Caki2 (cell line): ENCODE measurements around the gene TNRC6C. TPM values are rescaled to one million over a fixed set of nuclear protein-coding genes. Genes with fewer than 3 reads are reported as not detected.
"Not testable (repeated sequence)": the region's sequence is repeated elsewhere in the genome, so short reads cannot be mapped to it uniquely, and the experiment has no call there.

Experiments used
- DNase-seq: peaks from one replicate; pipeline ENCODE4 v3.0.0-alpha.2; 2015; ENCODE audit warnings: low read depth
- in situ Hi-C: cut with HindIII; loops from 2 replicates; pipeline ENCODE4 v1.10.0; 2016; ENCODE audit warnings: low sequenced_read_pairs, low pct_unique_long_range_greater_than_20kb, mixed read lengths
- total RNA-seq: library from RNA; depleted of rRNA; stranded (reverse); fragments of >200 nt; shearing (Covaris generic); gene quantifications from 2 replicates; pipeline ENCODE4 v1.2.3, GENCODE V29; 2014; ENCODE audit warnings: low replicate concordance

Gene TNRC6C
- total RNA-seq, 1 experiment from 2014 or later: 0.91 TPM

DNA sequence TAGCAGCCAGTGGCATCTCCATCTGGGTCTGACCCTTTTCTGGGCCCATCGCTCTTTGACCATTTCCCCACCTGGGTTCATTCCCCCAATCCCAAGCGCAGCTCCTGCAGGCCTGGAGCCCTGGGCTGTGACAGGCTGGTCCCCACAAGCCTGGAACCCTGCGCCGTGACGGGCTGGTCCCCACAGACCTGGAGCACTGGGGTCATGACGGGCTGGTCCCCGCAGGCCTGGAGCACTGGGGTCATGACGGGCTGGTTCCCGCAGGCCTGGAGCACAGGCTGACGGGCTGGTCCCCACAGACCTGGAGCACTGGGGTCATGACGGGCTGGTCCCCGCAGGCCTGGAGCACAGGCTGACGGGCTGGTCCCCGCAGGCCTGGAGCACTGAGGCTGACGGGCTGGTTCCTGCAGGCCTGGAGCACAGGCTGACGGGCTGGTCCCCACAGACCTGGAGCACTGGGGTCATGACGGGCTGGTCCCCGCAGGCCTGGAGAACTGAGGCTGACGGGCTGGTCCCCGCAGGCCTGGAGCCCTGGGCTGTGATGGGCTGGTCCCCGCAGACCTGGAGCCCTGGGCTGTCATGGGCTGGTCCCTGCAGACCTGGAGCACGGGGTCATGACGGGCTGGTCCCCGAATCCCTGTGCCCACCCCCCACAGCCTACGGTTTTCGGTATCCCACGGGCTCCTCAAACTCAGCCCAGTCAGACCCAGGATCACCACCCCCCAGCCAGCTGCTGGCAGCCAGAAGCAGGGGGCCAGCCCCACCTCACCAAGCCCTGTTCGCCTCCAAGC is 153.4 kb downstream of the TNRC6C start:
- DNase-seq: no peak
- in situ Hi-C loops: no loop called here

DNA sequence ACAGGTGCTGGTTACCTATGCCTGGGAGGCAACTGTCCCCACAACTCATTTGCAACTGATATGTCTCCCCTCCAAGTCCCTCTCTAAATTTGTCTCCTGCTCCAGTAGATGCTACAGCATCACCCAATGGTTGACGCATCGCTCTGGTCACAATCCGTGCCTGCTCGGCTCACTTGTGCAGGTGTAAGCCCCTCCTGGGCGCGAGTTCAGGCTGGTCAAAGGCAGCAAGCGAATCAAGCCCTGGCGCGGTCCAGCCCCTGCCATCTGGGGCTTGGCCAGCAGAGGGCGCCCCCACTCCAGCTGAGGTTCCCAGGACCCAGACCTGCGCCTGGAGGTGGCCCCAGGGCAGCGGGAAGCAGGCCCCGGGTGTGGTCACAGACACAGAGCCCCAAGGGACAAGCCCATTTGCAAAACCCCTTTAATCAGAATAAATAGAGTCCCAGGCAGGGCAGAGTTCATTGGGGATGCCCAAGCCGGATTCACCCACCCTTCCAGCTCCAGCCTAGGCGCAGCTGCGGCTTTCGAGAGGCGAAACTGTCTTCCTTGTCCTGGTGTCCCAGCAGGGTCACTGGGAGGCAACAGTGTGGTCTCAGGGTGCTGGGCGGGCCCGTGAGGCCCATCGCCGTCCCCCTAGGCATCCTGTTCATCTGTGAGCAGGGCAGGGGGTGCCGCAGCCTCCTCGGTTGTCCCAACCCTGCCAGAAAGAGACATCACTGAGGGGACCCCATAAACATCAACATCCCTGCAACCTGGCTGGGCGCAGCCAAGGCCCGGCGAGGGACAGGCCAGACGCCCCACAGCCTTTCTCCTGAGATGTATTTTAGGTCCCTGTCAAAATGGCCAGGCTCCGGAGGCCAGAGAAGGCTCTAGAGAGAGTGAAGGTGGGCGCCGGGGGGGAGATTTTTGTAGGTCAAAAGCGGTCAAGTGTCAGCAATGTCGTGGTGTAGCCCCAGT is 154.3 kb downstream of the TNRC6C start:
- in situ Hi-C loops: no loop called here
- DNase-seq: peak; percentile 54

DNA sequence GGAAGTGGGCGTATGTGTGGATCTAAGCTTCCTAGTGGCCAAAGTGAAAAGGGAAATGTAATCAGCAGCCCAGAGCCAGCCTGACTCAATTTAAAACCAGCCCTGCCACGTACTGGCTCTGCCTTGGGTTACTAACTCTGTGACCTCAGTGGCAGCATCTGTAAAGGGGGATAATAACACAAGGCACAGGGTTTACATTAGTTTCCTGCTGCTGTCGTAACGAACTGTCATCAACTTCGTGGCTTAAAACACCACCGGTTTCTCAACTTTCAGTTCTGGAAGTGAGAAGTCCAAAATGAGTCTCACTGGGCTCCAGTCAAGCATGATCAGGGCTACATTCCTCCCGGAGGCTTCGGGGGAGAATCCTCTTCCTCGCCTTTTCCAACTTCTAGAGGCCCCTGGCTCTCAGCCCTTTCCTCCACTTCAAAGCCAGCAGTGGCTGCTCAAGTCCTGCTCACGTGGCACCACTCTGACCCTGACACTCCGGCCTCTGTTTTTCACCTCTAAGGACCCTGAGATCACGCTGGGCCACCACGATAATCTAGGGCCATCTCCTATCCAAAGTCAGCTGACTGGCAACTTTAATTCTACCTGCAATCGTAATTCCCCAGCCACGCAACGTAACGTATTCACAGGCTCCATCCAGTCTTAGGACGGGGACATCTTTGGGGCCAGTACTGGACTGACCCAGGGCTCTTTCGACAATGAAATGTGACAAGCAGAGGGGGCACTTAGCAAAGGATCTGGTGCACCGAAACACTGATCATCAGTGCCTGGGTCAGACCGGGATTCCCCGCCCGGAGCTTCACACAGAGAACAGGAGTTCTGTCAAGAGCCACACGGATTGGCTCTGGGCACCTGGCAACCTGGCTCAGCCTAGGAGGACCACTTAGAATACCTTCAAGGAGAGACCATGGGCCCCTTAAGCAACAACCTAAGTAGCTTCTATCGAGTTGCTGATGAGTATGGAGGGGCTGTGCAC is 155.6 kb downstream of the TNRC6C start:
- no peak for DNase-seq
- in situ Hi-C loops: no loop called here

DNA sequence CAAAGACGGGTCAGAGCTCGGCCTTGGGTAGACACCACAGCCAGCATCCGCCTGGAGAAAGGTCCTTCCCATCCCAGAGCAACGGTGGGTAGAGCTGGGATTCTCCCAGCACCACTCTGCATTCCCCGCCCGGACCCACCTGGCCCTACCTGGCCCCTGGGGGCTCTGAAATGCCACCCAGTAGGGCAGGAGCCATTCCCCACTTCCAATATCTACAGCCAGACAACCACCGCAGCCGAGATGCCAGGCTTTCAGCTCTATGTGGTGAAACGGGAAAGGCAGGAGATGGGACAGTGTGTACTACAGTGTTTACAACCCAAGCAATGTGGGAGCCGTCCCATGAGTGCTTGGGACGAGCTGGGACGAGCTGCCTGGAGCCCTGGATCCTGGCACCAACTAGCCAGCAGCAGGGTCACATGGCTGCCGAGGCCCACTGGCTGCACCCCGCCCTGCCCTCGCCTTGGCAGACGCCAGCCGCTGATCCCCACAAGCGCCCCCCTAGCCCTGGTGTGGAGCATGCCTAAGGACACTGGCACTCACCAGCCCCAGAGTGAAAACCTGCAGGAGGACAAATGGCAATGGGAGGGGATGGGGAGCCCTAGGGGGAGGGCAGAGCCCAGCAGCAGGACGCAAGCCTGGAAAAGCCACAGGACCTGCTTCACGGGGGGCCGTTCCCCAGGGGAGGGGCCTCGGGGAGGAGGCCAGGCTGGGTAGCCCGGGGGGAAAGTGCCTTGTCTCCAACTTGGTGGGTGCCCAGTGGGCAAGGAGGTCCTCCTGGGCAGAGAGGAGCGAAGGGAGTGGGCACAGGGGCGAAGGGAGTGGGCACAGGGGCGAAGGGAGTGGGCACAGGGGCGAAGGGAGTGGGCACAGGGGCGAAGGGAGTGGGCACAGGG is 156.6 kb downstream of the TNRC6C start:
- in situ Hi-C loops: no loop called here
- DNase-seq: no peak

DNA sequence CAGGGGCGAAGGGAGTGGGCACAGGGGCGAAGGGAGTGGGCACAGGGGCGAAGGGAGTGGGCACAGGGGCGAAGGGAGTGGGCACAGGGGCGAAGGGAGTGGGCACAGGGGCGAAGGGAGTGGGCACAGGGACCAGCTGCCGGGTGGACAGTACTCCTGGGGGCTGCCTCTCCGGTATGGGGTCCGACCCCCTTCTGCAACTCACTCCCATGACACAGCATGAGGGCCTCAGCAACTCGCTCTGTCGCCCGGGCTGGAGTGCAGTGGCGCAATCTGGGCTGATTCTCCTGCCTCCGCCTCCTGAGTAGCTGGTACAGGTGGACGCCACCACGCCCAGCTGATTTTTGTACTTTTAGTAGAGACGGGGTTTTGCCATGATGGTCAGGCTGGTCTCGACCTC is 157.3 kb downstream of the TNRC6C start:
- DNase-seq, in situ Hi-C loops: not testable (repeated sequence)

DNA sequence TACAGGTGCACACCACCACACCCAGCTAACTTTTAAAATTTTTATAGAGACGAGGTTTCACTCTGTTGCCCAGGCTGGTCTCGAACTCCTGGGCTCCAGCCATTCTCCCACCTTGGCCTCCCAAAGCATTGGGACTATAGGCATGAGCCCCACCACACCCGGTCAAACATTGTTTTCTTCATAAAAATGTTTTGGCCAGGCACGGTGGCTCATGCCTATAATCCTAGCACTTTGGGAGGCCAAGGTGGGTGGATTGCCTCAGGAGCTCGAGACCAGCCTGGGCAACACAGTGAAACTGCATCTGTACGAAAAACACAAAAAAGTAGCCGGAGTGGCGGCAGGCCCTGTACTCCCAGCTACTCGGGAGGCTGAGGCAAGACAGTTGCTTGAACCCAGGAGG is 157.9 kb downstream of the TNRC6C start:
- no peak for DNase-seq
- in situ Hi-C loops: no loop called here

DNA sequence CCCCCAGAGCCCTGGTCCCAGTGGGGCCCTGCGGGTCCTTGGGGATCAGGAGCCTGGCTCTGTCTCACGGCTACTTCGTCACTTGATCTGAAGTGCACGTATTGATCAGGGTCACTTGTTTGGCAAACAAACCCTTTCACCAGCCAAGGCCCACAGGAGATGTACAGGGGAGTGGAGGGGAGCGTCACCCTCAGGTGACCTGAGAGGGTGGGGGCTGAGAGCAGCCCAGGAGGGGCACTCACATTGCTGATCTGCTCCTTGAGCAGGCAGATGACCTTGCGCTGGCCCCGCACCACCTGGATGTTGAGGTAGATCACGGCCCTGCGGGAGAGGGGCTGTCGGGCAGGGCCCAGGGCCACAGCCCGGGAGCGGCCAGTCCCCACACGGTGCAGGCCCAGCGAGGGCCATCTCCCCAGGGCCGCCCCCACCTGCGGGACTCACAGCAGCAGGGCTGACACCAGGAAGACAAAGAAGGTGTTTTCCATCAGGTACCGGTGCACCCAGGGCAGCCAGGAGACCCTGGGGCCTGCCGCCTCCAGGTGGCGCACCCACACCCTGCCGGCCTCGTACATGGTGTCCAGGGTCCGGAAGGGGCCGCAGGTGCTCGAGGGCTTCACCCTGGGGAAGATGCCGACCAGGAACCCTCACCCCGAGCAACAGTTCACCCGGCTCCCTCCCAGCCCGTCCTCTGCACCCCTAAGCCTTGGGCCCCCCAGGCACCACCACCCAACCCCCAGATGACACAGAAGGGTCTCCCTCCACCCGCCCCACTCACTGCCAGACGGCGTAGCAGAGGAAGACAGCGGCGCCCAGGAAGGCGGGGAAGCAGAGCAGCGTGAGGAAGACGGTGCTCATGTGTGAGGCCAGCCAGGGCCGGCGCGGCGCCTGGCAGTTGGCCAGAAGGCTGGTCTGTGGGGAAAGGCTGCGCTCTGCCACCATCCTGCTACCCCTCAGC is 158.8 kb downstream of the TNRC6C start:
- no peak for DNase-seq
- in situ Hi-C loops: no loop called here

DNA sequence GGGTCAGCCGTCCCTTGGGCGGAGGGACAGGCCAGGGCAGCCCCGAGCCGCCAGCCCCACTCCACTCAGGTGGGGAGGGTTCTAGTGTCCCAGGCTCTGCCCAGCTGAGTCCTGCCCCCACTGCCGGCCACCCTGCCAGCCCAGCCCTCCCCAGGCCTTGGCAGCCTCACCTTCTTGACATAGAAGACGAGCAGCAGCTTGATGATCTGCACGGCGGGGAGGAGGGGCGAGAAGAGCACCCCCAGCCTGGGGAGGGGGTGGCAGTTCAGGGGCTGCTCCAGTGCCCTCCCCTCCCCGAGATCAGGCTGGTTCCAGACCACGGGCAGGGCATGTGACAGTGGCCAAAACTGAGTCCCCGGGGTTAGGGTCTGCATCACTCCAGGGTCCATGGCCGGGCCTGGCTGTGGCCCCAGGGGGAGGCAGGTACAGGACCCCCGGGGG is 160.3 kb downstream of the TNRC6C start:
- no peak for DNase-seq
- in situ Hi-C loops: no loop called here

DNA sequence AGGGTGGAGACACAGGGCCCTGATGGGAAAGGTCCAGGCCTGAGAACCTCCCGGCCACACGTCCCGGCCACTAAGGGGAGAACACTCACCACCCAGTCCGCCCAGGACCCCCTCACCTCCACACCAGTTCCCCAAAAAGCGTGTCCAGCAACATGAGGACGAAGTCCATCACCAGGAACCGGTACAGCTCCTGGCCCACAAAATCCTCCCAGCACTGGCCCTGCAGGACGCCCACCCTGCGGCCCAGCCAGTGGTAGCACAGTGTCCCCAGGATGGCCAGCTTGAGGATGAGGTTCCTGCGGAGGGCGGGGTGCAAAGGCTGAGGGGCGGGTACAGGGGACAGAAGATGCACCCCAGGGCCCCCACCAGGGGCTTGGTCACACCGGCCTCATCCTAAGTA is 162.0 kb downstream of the TNRC6C start:
- in situ Hi-C loops: no loop called here
- DNase-seq: no peak

DNA sequence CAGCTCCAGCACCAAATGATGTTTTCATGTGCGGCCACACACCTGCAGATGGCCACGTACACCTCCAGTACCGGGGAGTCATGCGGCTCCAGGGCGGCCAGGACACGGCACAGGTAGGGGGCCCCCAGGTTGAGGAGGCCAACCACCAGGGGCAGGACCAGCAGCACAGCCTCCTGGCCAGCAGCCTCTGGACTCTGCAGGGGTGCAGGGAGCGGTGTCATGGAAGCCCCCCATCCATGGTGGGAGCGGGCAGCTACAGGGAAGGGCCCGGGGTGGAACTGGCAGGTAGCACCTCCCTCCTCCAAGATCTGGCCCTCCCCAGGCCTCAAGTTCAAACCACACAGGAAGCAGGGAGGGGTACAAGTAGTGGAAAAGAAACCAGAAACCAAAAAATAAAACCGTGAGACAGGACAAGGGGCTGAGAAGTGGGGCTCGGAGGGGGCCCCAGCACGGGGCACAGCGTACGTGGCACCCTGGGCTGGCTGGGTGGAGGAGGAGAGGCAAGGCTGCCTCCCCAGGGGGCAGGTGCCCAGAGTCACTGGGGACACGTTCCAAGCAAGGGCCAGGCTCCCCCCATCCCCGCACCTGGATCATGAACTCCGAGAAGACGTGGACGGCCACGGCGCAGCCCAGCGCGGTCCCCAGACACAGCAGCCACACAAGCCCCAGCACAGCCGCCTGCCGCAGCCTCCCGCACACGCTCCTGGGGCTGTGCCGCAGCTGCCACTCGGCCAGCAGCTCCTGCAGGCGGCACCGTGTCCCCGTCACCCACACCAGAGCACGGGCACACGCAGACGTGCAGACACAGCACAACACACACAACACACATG is 162.7 kb downstream of the TNRC6C start:
- in situ Hi-C loops: no loop called here

DNA sequence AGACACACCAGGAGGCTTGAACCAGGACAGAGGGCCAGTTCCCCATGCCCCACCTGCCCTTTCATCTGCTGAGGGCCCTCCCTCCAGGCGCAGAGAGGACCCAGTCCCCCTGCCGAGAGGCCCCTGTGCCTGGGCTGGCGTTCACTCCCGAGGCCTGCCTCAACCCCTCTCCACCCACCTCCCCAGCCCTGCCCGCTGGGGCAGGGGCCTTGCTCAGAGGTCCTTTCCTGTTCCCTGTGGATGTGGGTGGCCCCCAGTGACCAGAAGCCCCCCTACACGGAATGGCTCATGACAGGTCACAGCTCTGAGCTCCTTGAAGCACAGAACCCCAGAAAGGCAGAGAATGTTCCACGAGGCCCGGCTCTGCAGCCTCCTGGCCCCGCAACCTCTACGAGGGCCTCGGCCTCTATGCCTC is 163.3 kb downstream of the TNRC6C start:
- no peak for DNase-seq
- in situ Hi-C loops: no loop called here

More for the DNA sequence above, 162.7 kb downstream of the TNRC6C start:
- no peak for DNase-seq

DNA sequence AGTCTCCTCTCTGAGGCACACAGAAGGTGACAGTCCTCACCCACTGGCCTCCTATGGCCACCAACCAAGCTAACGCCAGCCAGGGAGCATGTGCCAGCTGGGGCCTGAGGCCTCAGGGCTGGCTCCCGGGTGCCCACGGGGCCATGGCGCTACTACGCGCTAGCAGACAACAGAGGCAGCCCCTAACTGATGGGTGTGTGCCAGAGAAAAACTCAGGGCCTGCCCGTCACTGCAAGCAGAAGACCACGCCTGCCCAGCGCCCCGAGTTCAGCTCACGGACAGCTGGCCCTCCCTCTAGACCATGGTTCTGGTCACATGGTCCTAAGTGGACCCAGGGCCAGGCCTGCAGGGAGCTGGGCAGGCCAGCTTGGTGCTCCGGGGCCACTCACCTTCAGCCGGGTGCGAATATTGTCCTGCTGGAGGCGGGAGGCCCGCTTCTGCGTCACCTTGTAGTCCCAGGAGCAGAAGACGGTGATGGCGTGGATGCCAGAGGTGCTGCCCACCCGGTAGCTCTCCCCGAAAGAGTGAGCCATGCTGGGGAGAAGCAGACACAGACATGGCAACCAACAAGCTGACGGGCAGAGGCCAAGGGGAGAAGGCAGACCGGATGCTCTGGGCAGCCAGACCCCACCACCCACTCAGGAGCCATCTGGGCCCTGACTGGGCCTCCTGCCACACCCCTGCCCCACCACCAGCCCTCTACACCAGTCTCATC is 163.9 kb downstream of the TNRC6C start:
- DNase-seq: no peak
- in situ Hi-C loops: no loop called here

DNA sequence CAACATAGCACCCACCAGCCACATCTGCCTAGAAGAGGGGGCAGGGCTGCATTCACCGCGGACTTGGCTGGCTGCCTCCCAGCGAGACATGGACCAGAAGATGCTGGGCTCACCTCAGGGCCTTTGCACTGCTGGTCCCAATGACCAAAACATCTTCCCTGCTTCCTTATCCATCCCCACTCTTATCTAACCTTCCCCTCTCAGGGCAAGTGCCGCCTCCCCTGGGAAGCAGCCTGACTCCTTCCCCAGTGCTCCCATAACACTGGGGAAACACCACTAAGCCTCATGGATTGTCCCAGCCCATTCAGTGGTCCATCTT is 164.4 kb downstream of the TNRC6C start:
- in situ Hi-C loops: no loop called here
- no peak for DNase-seq

DNA sequence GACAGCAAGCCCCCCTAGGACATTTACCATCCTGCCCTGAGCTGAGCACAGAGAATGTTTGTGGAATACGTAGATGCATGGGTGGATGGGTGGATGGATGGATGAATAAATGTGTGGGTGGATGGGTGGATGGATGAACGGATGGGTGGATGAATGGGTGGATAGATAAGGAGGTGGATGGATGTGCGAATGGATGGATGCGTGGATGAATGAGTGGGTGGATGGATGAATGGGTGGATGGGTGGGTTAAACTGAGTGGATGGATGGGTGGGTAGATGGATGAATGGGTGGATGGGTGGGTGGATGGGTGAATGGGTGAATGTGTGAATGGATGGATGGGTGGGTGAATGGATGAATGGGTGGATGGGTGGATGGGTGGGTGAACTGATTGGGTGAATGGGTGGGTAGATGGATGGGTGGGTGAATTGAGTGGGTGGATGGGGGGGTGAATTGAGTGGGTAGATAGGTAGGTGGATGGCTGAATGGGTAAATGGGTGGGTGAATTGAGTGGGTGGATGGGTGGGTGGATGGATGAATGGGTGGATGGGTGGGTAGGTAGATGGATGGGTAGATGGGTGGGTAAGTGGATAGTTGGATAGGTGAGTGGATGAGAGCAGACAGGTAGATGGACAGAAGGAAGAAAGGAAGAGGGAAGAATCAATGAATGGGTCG is 164.9 kb downstream of the TNRC6C start:
- DNase-seq: no peak
- in situ Hi-C loops: no loop called here
